Liver (tissue), 3 donors: Measurements from ENCODE around the gene NAGPA.

Experiments
- ATF3 ChIP-seq: IDR thresholded peaks from 2 replicates; pipeline ENCODE4 v1.6.1; 2016; ENCODE audit warnings: antibody characterized with exemption
- CTCF ChIP-seq: fragments of 150-350 bp; IDR thresholded peaks from 2 replicates; pipeline ENCODE4 v1.5.1; 2017; ENCODE audit warnings: improper control_type of control experiment, low read depth, low read length; ENCODE audit not compliant: missing input control
- GABPA ChIP-seq, 2 donors: IDR thresholded peaks in 1 of 2; conservative IDR thresholded peaks in 1 of 2; 2 replicates each; pipeline ENCODE4 v1.6.1; 2016; ENCODE audit warnings: antibody characterized with exemption in 2 of 2, mild to moderate bottlenecking in 1 of 2, moderate library complexity in 1 of 2
- HNF4A ChIP-seq, 2 donors: conservative IDR thresholded peaks; 2 replicates each; pipeline ENCODE4 v1.6.1; 2016; ENCODE audit warnings: antibody characterized with exemption in 2 of 2, mild to moderate bottlenecking in 2 of 2
- NR2F2 ChIP-seq: IDR thresholded peaks from 2 replicates; pipeline ENCODE4 v1.6.1; 2016; ENCODE audit warnings: antibody characterized with exemption
- RAD21 ChIP-seq, 2 donors: IDR thresholded peaks; 2 replicates each; pipeline ENCODE4 v1.6.1; 2016; ENCODE audit warnings: antibody characterized with exemption in 2 of 2, mild to moderate bottlenecking in 2 of 2
- RXRA ChIP-seq, 2 donors: IDR thresholded peaks; 2 replicates each; pipeline ENCODE4 v1.6.1; 2017 to 2018; ENCODE audit warnings: antibody characterized with exemption in 2 of 2, mild to moderate bottlenecking in 1 of 2
- TAF1 ChIP-seq: conservative IDR thresholded peaks from 2 replicates; pipeline ENCODE4 v1.6.1; 2016; ENCODE audit warnings: antibody characterized with exemption, mild to moderate bottlenecking
- YY1 ChIP-seq: IDR thresholded peaks from 2 replicates; pipeline ENCODE4 v1.6.1; 2016; ENCODE audit warnings: antibody characterized with exemption, mild to moderate bottlenecking
- TF ChIP-seq, protein P1 (sequence below): IDR thresholded peaks from 2 replicates; pipeline ENCODE4 v1.6.1; 2016; ENCODE audit warnings: antibody characterized with exemption
- donor health status: healthy.
- donor health status: healthy.

DNA sequence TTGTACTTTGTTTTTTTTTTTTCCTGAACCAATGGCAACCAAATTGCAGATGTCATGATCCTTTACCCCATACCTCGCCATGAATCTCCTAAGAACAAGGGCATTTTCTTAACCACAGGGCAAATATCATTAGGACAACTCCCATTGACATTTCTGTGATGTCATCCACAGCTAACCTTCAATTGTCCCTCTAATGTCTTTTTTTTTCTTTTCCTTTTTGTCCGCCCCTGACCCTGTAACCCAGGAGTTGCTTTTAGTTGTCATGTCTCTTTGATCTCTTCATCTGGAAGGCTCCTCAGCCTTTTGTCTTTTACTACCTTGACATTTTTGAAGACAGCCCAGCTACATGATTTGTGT is 410 bp upstream of the NAGPA start:
- TF ChIP-seq CTCF (no peak), NR2F2 (no peak), TAF1 (no peak), GABPA (IDR thresholded peaks at IDR 0.05 in 1 of 2, conservative IDR thresholded peaks at IDR 0.05 in 1 of 2) (no peak), RAD21 (IDR thresholded peaks at IDR 0.05) (no peak), RXRA (IDR thresholded peaks at IDR 0.05) (no peak), ATF3 (no peak), YY1 (no peak), HNF4A (conservative IDR thresholded peaks at IDR 0.05) (no peak)
- TF ChIP-seq, protein P1, sequence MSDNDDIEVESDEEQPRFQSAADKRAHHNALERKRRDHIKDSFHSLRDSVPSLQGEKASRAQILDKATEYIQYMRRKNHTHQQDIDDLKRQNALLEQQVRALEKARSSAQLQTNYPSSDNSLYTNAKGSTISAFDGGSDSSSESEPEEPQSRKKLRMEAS: no peak
